ENCODE results near the gene ATG4C. TPM values are rescaled to one million over a fixed set of nuclear protein-coding genes. Genes with fewer than 3 reads are reported as not detected.

ATG4C gene
- total and polyA plus RNA-seq, 2 of the 13 experiments (the other 11 are each of a cell fraction or from before 2014, with no cell fraction given), result 4.0 to 11.2 TPM

- TF ChIP-seq CTCF (CRISPR knock-in tag; IDR thresholded peaks at IDR 0.05) (peak; percentile 74), TAF1 (CRISPR knock-in tag; IDR thresholded peaks at IDR 0.05) (no peak)
Measured at GRCh38 chr1:62841587-62842169, 57.7 kb downstream of the ATG4C start (continued).

DNA sequence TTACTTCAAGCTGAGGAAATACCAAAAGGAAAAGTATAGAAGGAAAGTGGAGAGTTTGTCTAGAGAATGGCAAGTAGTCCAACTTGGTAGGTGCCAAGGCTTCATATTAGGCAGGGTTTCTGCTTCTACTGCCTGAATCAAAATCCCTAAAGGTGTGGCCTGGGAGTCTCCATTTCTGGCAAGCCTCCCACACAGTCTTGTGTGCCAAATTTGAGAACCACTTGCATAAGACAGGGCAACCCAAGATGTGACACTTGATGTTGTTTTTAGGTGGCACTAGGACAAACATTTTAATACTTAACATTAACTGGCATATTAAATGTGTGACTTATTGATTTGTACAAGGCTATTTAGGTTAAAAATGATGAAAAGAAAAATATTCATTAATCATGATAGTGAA lies 60.1 kb downstream of the ATG4C start:
- Histone ChIP-seq H4K20me1 (ENCODE audit: insufficient read depth, low read length) (no peaks in the 10 kb centered on the region), H3K36me3 (replicated peaks in 1 of 2; ENCODE audit: control insufficient read depth in 1 of 2, insufficient read depth in 2 of 2, low read length in 2 of 2) (no peaks in the 10 kb centered on the region), H3K79me2 (ENCODE audit: insufficient read depth, low read length) (no peaks in the 10 kb centered on the region), H3K9ac (ENCODE audit: insufficient read depth, low read depth, low read length) (no peak overlapping the region), H3K9me3 (ENCODE audit: low read length) (no peaks in the 10 kb centered on the region), H3K4me1 (ENCODE audit: insufficient read depth, low read length) (no peaks in the 10 kb centered on the region), H3K4me3 (replicated peaks in 1 of 3; ENCODE audit: insufficient read depth in 1 of 3, low read depth in 2 of 3, low read length in 3 of 3) (no peak overlapping the region), H2AFZ (ENCODE audit: low read length) (no peak overlapping the region), H3K27ac (ENCODE audit: extremely low read length, insufficient read depth, low read length) (no peak overlapping the region), H3K4me2 (ENCODE audit: low read depth, low read length) (no peak overlapping the region), H3K27me3 (ENCODE audit: control insufficient read depth in 1 of 2, insufficient read depth in 2 of 2, low read length in 2 of 2) (no peaks in the 10 kb centered on the region; a peak in 1 of 5 replicates)
- ChIA-PET POLR2A (no interaction called here), CTCF (ENCODE audit: low intra/inter-chr PET ratio, low total read pairs) (no interaction called here)
- BruUV-seq (replicated peaks), result no TSS peak
- ATAC-seq (no peak), DNase-seq (ENCODE audit: low spot score) (no peak), FAIRE-seq (no peak)
- intact Hi-C loops (cut with micrococcal nuclease; ENCODE audit: unreplicated experiment) (loop anchor here (5.0 kb wide), 1 partner anchor 598 kb away; no protein-coding TSS in a partner anchor), in situ Hi-C loops (cut with HindIII; ENCODE audit: extremely low pct_ligation_motif_present, low pct_unique_long_range_greater_than_20kb) (loop anchor here (10.0 to 25.0 kb wide), 2 partner anchors 61 to 293 kb away; no protein-coding TSS in a partner anchor)
- no peak for TF ChIP-seq ZNF792 (CRISPR knock-in tag; IDR thresholded peaks at IDR 0.05)
- no peak for TF ChIP-seq ZNF44 (CRISPR knock-in tag; IDR thresholded peaks at IDR 0.05)
- no peak for TF ChIP-seq DMTF1 (CRISPR knock-in tag; IDR thresholded peaks at IDR 0.05)
- no peak for TF ChIP-seq ZNF788 (CRISPR knock-in tag; IDR thresholded peaks at IDR 0.05; ENCODE audit: borderline replicate concordance)
- TF ChIP-seq, protein P1, sequence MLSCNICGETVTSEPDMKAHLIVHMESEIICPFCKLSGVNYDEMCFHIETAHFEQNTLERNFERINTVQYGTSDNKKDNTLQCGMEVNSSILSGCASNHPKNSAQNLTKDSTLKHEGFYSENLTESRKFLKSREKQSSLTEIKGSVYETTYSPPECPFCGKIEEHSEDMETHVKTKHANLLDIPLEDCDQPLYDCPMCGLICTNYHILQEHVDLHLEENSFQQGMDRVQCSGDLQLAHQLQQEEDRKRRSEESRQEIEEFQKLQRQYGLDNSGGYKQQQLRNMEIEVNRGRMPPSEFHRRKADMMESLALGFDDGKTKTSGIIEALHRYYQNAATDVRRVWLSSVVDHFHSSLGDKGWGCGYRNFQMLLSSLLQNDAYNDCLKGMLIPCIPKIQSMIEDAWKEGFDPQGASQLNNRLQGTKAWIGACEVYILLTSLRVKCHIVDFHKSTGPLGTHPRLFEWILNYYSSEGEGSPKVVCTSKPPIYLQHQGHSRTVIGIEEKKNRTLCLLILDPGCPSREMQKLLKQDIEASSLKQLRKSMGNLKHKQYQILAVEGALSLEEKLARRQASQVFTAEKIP (CRISPR knock-in tag; IDR thresholded peaks at IDR 0.05; ENCODE audit: borderline replicate concordance), result no peak
- TF ChIP-seq PCBP2 (optimal IDR thresholded peaks at IDR 0.05; ENCODE audit: low read depth, low read length, poor library complexity, severe bottlenecking), result no peak
- no peak for TF ChIP-seq ATAD3A (CRISPR knock-in tag; IDR thresholded peaks at IDR 0.05)
- TF ChIP-seq ARNTL (CRISPR knock-in tag; IDR thresholded peaks at IDR 0.05), result no peak
- TF ChIP-seq SNAPC4 (CRISPR knock-in tag; IDR thresholded peaks at IDR 0.05), result no peak
- no peak for TF ChIP-seq NFYB (CRISPR knock-in tag; IDR thresholded peaks at IDR 0.05)
- no peak for TF ChIP-seq ZNF879 (CRISPR knock-in tag; IDR thresholded peaks at IDR 0.05)
